GM19468 (cell line): Measurements from ENCODE around the gene COPB2.
A peak's percentile ranks its signal among the peaks of the same experiment; 100 is the strongest.

ENCODE experiments used
- ATAC-seq: cut with Tn5 transposase; IDR thresholded peaks from one replicate; pipeline ENCODE4 v1.9.1; 2021; ENCODE audit warnings: mild to moderate bottlenecking, moderate library complexity, moderate number of reproducible peaks; ENCODE audit not compliant: unreplicated experiment; ENCODE audit errors: extremely low read depth

The COPB2 gene

DNA sequence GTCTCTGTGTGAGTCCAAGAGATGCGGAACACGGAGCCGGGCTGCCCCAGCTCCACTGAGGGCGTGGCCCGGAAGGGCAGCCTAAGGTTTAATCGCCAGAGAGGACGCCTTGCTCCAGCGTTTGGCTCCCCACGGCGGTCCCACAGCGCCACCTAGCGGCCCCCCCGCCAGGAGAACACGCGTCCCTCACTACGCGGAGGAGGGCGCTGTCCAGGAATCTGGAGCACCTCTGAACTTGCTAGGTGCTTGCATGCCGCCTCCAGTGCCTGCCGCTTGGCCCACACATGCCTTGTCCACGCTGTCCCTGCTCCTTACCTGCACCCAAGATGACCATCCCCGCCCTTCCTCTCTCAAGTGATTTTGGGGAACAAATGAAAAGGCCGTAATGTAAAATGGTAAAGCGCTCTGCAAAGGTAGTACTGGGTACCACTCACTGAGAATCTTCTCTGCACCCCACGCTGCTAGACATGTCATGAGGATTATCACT lies 60.0 kb downstream of the COPB2 start:
- peak; percentile 92 for ATAC-seq

DNA sequence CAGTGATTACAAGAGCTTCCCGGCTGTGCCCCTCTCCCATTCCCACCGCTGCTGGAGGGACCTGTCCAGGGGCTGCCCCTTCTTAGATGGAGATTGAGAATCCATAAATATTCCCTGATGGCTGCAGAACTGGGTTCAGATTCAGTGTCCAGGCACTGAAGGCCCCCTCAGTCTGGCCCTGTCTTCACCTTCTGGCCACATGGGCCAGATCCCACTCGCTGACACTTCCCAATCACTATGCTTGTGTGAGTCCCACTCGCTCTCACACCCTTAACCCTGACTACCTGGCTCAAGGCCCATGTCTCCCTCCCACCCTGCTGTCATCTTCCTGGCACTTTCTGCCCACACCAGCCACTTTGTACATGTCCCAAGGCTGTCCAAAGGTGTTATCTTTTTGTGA lies 61.1 kb downstream of the COPB2 start:
- no peak for ATAC-seq

GRCh38 chr3:139327861-139328260 lies 61.6 kb downstream of the COPB2 start:
- no peak for ATAC-seq

GRCh38 chr3:139327231-139327630 lies 62.2 kb downstream of the COPB2 start:
- no peak for ATAC-seq

- no peak for ATAC-seq
These were observed 62.7 kb downstream of the COPB2 start for GRCh38 chr3:139326707-139327106.

GRCh38 chr3:139326131-139326530 lies 63.3 kb downstream of the COPB2 start:
- no peak for ATAC-seq

DNA sequence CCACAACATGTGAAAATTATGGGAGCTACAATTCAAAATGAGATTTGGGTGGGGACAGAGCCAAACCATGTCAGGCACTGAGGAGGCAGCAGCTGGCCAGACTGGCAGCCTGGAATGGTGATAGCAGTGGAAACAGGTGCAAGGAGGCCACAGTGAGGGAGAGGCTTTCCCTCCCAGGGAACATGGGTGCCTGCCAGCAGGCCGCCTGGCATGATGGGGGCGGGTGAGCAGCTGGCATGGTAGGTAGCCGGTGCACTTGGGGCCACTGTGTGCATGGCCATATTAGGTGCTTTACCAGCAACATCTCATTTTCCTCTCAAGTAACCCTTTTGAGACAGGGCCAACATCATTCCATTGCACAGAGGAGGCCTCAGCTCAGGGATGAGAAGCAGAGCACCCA lies 63.9 kb downstream of the COPB2 start:
- ATAC-seq, result no peak

DNA sequence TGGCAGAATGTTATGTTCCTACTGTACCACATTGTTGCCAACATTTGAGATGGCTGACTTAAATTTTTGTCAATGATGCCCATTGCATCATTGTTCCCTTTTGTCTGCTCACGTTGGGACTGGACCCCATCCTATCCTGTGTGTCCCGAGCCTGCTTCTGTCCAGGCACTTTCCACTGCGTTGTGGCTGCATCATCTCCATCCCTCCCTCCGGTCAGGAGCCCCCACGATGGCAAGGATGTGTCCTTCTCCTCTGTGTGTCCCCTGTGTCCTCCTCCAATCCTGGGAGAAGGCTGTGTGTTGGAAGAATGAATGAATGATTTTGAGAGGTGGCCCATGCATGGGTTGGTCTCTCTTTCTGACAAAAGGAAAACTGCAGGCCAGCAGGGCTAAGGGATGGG lies 65.0 kb downstream of the COPB2 start:
- ATAC-seq, result no peak

GRCh38 chr3:139323146-139323545 lies 66.3 kb downstream of the COPB2 start:
- no peak for ATAC-seq

GRCh38 chr3:139322346-139322745 lies 67.1 kb downstream of the COPB2 start:
- ATAC-seq, result no peak

DNA sequence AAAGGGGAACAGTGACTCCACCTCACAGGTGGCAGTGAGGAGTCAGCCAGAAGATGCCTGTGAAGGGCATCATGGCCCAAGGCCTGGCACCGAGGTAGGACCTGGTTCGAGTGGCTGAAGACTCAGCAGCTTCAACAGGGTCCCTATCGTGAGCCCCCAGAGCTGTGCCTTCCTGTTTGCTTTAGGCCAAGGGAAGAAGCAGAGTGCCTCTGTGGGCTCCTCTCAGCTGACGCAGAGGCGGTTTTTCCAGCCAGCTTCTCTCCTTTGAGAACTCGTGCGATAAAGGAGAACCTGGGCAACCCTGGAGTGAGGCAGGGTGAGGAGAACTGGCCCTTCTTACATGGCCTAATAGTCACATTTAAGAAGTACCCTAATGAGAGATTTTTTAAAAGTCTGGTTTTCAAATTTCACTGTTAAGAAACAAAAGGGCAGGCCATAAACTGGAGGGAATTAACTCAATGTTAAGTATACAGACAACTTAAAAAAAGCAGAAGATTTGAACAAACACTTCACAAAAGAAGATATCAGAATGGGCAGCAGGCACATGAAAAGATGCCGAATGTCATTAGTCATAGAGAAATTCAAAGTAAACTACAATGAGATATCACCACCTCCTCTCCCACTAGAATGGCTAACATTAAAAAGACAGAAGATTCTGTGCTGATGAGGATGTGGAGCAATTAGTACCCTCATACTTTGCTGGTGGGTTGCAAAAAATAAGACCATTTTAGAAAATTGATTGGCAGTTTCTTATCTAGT lies 68.7 kb downstream of the COPB2 start:
- no peak for ATAC-seq

DNA sequence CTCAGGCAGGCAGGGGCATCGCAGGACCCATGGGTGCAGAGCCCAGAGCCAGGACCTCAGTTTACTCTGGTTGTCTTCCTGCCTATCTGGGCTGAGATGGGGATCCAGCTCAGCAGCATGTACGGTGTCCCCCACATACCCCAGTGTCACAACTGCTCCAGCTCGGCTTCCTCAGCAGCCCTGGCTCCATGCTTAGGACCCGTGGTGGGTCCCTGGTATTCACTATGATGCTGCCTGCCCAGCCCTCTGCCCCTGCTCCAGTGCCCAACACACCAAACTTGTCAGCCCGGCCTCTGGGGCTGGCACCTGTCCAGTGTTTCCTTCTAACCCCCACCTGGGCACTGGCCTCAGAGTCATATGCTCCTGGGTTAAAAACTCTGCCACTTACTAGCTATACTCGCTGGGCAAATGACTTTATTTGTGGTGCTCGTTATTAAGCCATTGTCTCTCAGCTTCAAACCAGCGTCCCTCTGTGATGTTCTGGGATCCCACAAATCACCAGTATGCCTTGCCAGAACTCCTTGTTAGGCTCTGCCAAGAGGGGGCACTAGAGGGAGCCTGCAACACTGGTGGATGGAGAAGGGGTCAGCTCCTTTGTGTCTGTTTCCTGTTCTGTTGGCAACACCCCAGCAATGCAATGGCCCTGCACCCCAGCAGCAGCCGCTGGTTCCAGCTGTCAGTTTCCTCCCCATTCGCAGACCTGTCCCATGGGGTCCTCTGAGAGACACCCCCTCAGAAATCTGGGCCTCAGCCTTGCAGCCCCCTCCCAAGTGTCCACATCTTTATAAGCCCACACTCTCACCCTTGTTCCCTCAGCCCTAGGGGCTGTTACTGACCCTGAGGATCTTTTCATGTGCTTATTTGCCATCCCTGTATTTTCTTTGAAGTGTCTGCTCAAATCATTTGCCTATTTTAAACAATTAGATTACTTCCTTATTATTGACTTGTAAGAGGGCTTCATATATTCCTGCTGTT lies 69.7 kb downstream of the COPB2 start:
- ATAC-seq, result no peak

- no peak for ATAC-seq
These were observed 70.6 kb downstream of the COPB2 start for GRCh38 chr3:139318826-139319225.

GRCh38 chr3:139318431-139318816 lies 71.0 kb downstream of the COPB2 start:
- no peak for ATAC-seq

GRCh38 chr3:139317660-139318430 lies 71.6 kb downstream of the COPB2 start:
- no peak for ATAC-seq

DNA sequence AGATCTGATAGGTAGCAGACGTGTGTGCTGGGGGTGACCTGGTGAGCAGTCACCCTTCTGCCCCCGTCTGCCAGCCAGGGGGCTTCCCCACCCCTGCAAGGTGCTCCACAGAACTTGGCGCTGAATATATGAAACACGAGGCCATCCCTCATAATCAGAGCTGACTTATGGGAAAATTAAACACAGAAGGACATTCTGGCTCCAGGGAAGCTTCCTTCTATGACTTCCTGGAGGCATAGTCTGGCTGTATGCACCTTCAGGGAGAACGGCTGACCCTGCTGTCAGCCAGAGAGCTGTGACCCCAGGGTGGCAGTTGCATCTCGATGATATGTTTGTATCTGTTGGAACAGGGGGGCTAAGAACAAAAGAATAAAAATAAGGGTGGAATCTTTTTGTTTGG lies 72.2 kb downstream of the COPB2 start:
- ATAC-seq, result no peak

DNA sequence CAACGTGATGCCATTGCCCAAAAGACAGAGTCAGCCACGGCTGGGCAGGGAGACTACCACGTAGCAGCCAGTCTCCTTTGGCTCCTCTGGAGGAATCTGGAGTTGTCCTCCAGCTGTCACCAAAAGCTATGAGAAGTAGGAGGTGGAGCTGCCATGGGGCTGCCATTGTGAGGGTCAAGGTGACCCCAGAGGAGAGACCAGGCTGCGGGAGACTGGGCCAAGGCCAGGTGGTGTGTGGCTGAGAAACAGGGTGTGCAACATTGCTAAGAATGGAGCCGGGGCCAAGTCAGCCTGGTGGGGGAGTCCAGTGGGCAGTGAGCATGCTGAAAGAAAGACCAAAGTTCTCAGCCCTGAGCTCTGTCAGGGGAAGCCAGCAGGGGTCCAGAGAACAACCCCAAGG lies 75.5 kb downstream of the COPB2 start:
- no peak for ATAC-seq

DNA sequence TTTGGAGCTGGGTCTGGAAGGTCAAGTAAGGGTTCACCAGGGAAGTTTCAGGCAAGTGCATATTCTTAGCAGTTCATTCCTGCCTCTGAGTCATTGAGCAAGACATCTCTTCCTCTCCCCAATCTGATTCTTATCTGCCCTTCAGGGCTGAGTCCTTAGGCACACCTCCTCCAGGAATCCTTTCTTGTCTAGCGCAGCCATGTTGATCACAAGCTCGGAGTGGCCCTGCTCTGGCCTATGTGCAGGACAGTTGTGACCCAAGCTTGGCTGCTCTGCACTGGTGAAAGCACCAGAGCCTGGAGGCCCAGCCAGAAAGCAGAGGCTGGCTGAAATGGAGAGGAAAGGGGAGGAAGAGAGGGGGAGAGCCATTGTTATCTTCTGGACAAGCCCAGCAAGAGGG lies 76.5 kb downstream of the COPB2 start:
- no peak for ATAC-seq

GRCh38 chr3:139312416-139312815 lies 77.0 kb downstream of the COPB2 start:
- no peak for ATAC-seq

DNA sequence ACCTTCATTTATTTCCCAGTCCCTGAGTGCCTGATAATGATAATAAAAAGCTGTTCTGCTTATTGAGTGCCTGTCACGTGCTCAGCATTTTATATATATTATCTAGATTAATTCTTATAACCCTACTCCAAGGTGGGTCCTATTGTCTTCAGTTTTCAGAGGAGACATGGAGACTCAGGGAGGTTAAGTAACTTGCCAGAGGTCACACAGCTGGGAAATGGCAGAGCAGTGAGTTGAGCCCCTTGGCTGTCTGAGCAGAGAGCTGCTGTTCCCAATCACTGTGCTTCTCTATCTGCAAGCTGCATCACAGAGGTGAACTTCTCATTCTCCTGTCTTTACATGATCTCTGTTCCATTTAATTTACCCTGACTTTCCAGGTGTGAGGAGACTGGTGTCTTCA lies 77.9 kb downstream of the COPB2 start:
- no peak for ATAC-seq
